ENCODE results near the gene SRF. TPM values are rescaled to one million over a fixed set of nuclear protein-coding genes. Genes with fewer than 3 reads are reported as not detected.
"Not testable (repeated sequence)": the region's sequence is repeated elsewhere in the genome, so short reads cannot be mapped to it uniquely, and the experiment has no call there.

Gene SRF
- total RNA-seq, 1 experiment from 2014 or later, result 31.3 TPM

- peaks cover 27% of the 10 kb centered on the region for H3K36me3 Mint-ChIP-seq (ENCODE audit: insufficient read depth, unreplicated experiment)
- no TSS peak for BruUV-seq (replicated peaks)
- no peak overlapping the region for H3K4me3 Mint-ChIP-seq (ENCODE audit: unreplicated experiment)
- H3K4me1 Mint-ChIP-seq (ENCODE audit: low read depth, unreplicated experiment), result no peaks in the 10 kb centered on the region
- H3K4me1 ChIP-seq, result no peaks in the 10 kb centered on the region
- DNase-seq, result peak in 1 of 2 experiments; percentile 44
- peak overlapping the region; percentile 30 for H3K27ac Mint-ChIP-seq (ENCODE audit: unreplicated experiment)
- H3K27me3 ChIP-seq (replicated peaks; ENCODE audit: control insufficient read depth, insufficient read depth, low read length), result no peaks in the 10 kb centered on the region
- H3K36me3 ChIP-seq (ENCODE audit: control insufficient read depth, insufficient read depth, low read length), result peaks cover 2% of the 10 kb centered on the region; the same call in 1 of the 2 replicates
- CTCF ChIA-PET, result interaction anchor here (0.6 to 1.0 kb wide), 5 partner anchors 40 to 115 kb away, joined by 3 to 4 read pairs (median 3); partner anchors contain the start of genes KLC4, KLHDC3 and MRPL2
- POLR2A ChIA-PET, result no interaction called here
- TF ChIP-seq CTCF (IDR thresholded peaks at IDR 0.05; ENCODE audit: insufficient read depth in 1 of 2, low read depth in 1 of 2, low read length in 1 of 2, severe bottlenecking in 1 of 2, unreplicated experiment in 1 of 2), result peak; percentile 50 to 68
- H3K4me3 ChIP-seq (ENCODE audit: low read depth, low read length), result no peak overlapping the region
- intact Hi-C loops (cut with micrococcal nuclease; ENCODE audit: unreplicated experiment), result loop anchor here (1.0 kb wide), 1 partner anchor 59 kb away; no protein-coding TSS in a partner anchor
- H3K9me3 ChIP-seq, result no peaks in the 10 kb centered on the region
- no peaks in the 10 kb centered on the region for H3K27me3 Mint-ChIP-seq (ENCODE audit: insufficient read depth, unreplicated experiment)
- H3K9me3 Mint-ChIP-seq (ENCODE audit: unreplicated experiment), result no peaks in the 10 kb centered on the region
Observed at GRCh38 chr6:43129434-43130194, 41.5 kb upstream of the SRF start.

- CTCF ChIA-PET, result interaction anchor here (0.6 to 1.0 kb wide), 5 partner anchors 41 to 116 kb away, joined by 3 to 4 read pairs (median 3); partner anchors contain the start of genes KLC4, KLHDC3 and MRPL2
- intact Hi-C loops (cut with micrococcal nuclease; ENCODE audit: unreplicated experiment), result loop anchor here (1.0 kb wide), 1 partner anchor 60 kb away; no protein-coding TSS in a partner anchor
Observed at GRCh38 chr6:43130429-43130828, 40.6 kb upstream of the SRF start.

GRCh38 chr6:43131379-43131778 is 39.7 kb upstream of the SRF start:
- H3K4me3 ChIP-seq (ENCODE audit: low read depth, low read length); H3K9me3 ChIP-seq; H3K4me3 Mint-ChIP-seq (ENCODE audit: unreplicated experiment); H3K27ac Mint-ChIP-seq (ENCODE audit: unreplicated experiment); intact Hi-C loops (cut with micrococcal nuclease; ENCODE audit: unreplicated experiment); BruUV-seq (replicated peaks); H3K4me1 ChIP-seq; H3K27me3 ChIP-seq (replicated peaks; ENCODE audit: control insufficient read depth, insufficient read depth, low read length); DNase-seq; H3K4me1 Mint-ChIP-seq (ENCODE audit: low read depth, unreplicated experiment); H3K27me3 Mint-ChIP-seq (ENCODE audit: insufficient read depth, unreplicated experiment); H3K9me3 Mint-ChIP-seq (ENCODE audit: unreplicated experiment); H3K36me3 ChIP-seq (ENCODE audit: control insufficient read depth, insufficient read depth, low read length); POLR2A ChIA-PET; CTCF ChIA-PET: not testable (repeated sequence)
- H3K36me3 Mint-ChIP-seq (ENCODE audit: insufficient read depth, unreplicated experiment), result peaks cover 36% of the 10 kb centered on the region

More at GRCh38 chr6:43130429-43130828, 40.6 kb upstream of the SRF start:
- H3K36me3 ChIP-seq (ENCODE audit: control insufficient read depth, insufficient read depth, low read length), result peaks cover 2% of the 10 kb centered on the region; the same call in 1 of the 2 replicates
- Mint-ChIP-seq H3K4me1 (ENCODE audit: low read depth, unreplicated experiment) (no peaks in the 10 kb centered on the region), H3K27me3 (ENCODE audit: insufficient read depth, unreplicated experiment) (no peaks in the 10 kb centered on the region), H3K4me3 (ENCODE audit: unreplicated experiment) (no peak overlapping the region), H3K36me3 (ENCODE audit: insufficient read depth, unreplicated experiment) (peaks cover 35% of the 10 kb centered on the region), H3K9me3 (ENCODE audit: unreplicated experiment) (no peaks in the 10 kb centered on the region), H3K27ac (ENCODE audit: unreplicated experiment) (no peak overlapping the region)
- POLR2A ChIA-PET, result no interaction called here
- no peaks in the 10 kb centered on the region for H3K9me3 ChIP-seq
- no peaks in the 10 kb centered on the region for H3K4me1 ChIP-seq
- no TSS peak for BruUV-seq (replicated peaks)
- no peak for DNase-seq
- no peaks in the 10 kb centered on the region for H3K27me3 ChIP-seq (replicated peaks; ENCODE audit: control insufficient read depth, insufficient read depth, low read length)
- H3K4me3 ChIP-seq (ENCODE audit: low read depth, low read length), result no peak overlapping the region
- no peak for TF ChIP-seq CTCF (IDR thresholded peaks at IDR 0.05; ENCODE audit: insufficient read depth in 1 of 2, low read depth in 1 of 2, low read length in 1 of 2, severe bottlenecking in 1 of 2, unreplicated experiment in 1 of 2)

All from Caco-2 (cell line).